Activated effector memory CD4-positive, alpha-beta T cell treated with anti-CD3 and anti-CD28 coated beads, Interleukin-2, amount 50 U/mL, for 16 hours (primary cell): ENCODE data around the gene GDPD5.

Experiments
- DNase-seq: peaks from one replicate; pipeline ENCODE4 v3.0.0-alpha.2; 2020

Gene GDPD5

GRCh38 chr11:75388386-75389275, 137.1 kb downstream of the GDPD5 start:
- DNase-seq = peak; percentile 87

- no peak for DNase-seq
These were observed 137.9 kb downstream of the GDPD5 start for GRCh38 chr11:75387736-75388294.

- no peak for DNase-seq
These were observed 138.7 kb downstream of the GDPD5 start for GRCh38 chr11:75386942-75387630.
